ENCODE data around the gene RAB34.

The RAB34 gene

GRCh38 chr17:28717578-28718332 lies at the start of gene RAB34:
TSS of gene RAB34 (minus strand) at chr17:28717868. CDS start at chr17:28717266, 602 bp downstream.
- no peak for DNase-seq (ENCODE audit: low spot score)
- Mint-ChIP-seq H3K4me3 (peak within 1 kb of the TSS; percentile 74), H3K36me3 (ENCODE audit: low read depth) (peaks cover 29% of the 10 kb centered on the region), H3K27me3 (ENCODE audit: low read depth) (peaks cover 29% of the 10 kb centered on the region), H3K4me1 (ENCODE audit: low read depth) (peaks cover 22% of the 10 kb centered on the region), H3K9me3 (no peaks in the 10 kb centered on the region), H3K27ac (peak within 1 kb of the TSS; percentile 74)

- H3K9me3 Mint-ChIP-seq, result no peaks in the 10 kb centered on the region
- H3K36me3 Mint-ChIP-seq (ENCODE audit: low read depth), result peaks cover 9% of the 10 kb centered on the region
- H3K27me3 Mint-ChIP-seq (ENCODE audit: low read depth), result no peaks in the 10 kb centered on the region
- peaks cover 6% of the 10 kb centered on the region for H3K4me1 Mint-ChIP-seq (ENCODE audit: low read depth)
- no peak overlapping the region for H3K27ac Mint-ChIP-seq
- DNase-seq (ENCODE audit: low spot score), result no peak
- H3K4me3 Mint-ChIP-seq, result no peak overlapping the region
These were observed 47.4 kb upstream of the RAB34 start for GRCh38 chr17:28765038-28765437.

GRCh38 chr17:28763804-28764266 lies 46.2 kb upstream of the RAB34 start:
- H3K27ac Mint-ChIP-seq, result no peak overlapping the region
- peaks cover 6% of the 10 kb centered on the region for H3K4me1 Mint-ChIP-seq (ENCODE audit: low read depth)
- DNase-seq (ENCODE audit: low spot score), result peak; percentile 57
- H3K36me3 Mint-ChIP-seq (ENCODE audit: low read depth), result peaks cover 12% of the 10 kb centered on the region
- H3K4me3 Mint-ChIP-seq, result no peak overlapping the region
- H3K9me3 Mint-ChIP-seq, result no peaks in the 10 kb centered on the region
- no peaks in the 10 kb centered on the region for H3K27me3 Mint-ChIP-seq (ENCODE audit: low read depth)

GRCh38 chr17:28763137-28763799 lies 45.6 kb upstream of the RAB34 start:
- peaks cover 12% of the 10 kb centered on the region for H3K36me3 Mint-ChIP-seq (ENCODE audit: low read depth)

GRCh38 chr17:28760601-28761562 lies 43.2 kb upstream of the RAB34 start:
- no peak overlapping the region for H3K27ac Mint-ChIP-seq
- H3K4me1 Mint-ChIP-seq (ENCODE audit: low read depth), result peaks cover 6% of the 10 kb centered on the region
- H3K36me3 Mint-ChIP-seq (ENCODE audit: low read depth), result peaks cover 21% of the 10 kb centered on the region
- no peaks in the 10 kb centered on the region for H3K27me3 Mint-ChIP-seq (ENCODE audit: low read depth)
- no peaks in the 10 kb centered on the region for H3K9me3 Mint-ChIP-seq
- no peak overlapping the region for H3K4me3 Mint-ChIP-seq
- DNase-seq (ENCODE audit: low spot score), result no peak

More at GRCh38 chr17:28763137-28763799, 45.6 kb upstream of the RAB34 start:
- H3K27ac Mint-ChIP-seq, result no peak overlapping the region
- no peak overlapping the region for H3K4me3 Mint-ChIP-seq
- DNase-seq (ENCODE audit: low spot score), result no peak
- peaks cover 6% of the 10 kb centered on the region for H3K4me1 Mint-ChIP-seq (ENCODE audit: low read depth)
- H3K9me3 Mint-ChIP-seq, result no peaks in the 10 kb centered on the region
- no peaks in the 10 kb centered on the region for H3K27me3 Mint-ChIP-seq (ENCODE audit: low read depth)

GRCh38 chr17:28759256-28759865 lies 41.7 kb upstream of the RAB34 start:
- peaks cover 6% of the 10 kb centered on the region for H3K4me1 Mint-ChIP-seq (ENCODE audit: low read depth)
- peaks cover 21% of the 10 kb centered on the region for H3K36me3 Mint-ChIP-seq (ENCODE audit: low read depth)

GRCh38 chr17:28758411-28759121 lies 40.9 kb upstream of the RAB34 start:
- no peak for DNase-seq (ENCODE audit: low spot score)
- H3K9me3 Mint-ChIP-seq, result no peaks in the 10 kb centered on the region
- H3K4me3 Mint-ChIP-seq, result no peak overlapping the region
- peaks cover 4% of the 10 kb centered on the region for H3K4me1 Mint-ChIP-seq (ENCODE audit: low read depth)
- no peaks in the 10 kb centered on the region for H3K27me3 Mint-ChIP-seq (ENCODE audit: low read depth)
- no peak overlapping the region for H3K27ac Mint-ChIP-seq
- peaks cover 18% of the 10 kb centered on the region for H3K36me3 Mint-ChIP-seq (ENCODE audit: low read depth)

More at GRCh38 chr17:28759256-28759865, 41.7 kb upstream of the RAB34 start:
- H3K27ac Mint-ChIP-seq, result no peak overlapping the region
- no peaks in the 10 kb centered on the region for H3K27me3 Mint-ChIP-seq (ENCODE audit: low read depth)
- H3K9me3 Mint-ChIP-seq, result no peaks in the 10 kb centered on the region
- no peak overlapping the region for H3K4me3 Mint-ChIP-seq
- no peak for DNase-seq (ENCODE audit: low spot score)

GRCh38 chr17:28756049-28756804 lies 38.6 kb upstream of the RAB34 start:
- no peaks in the 10 kb centered on the region for H3K4me1 Mint-ChIP-seq (ENCODE audit: low read depth)
- no peak for DNase-seq (ENCODE audit: low spot score)
- H3K27me3 Mint-ChIP-seq (ENCODE audit: low read depth), result no peaks in the 10 kb centered on the region
- H3K9me3 Mint-ChIP-seq, result no peaks in the 10 kb centered on the region
- H3K27ac Mint-ChIP-seq, result no peak overlapping the region
- H3K4me3 Mint-ChIP-seq, result no peak overlapping the region
- H3K36me3 Mint-ChIP-seq (ENCODE audit: low read depth), result peaks cover 14% of the 10 kb centered on the region

GRCh38 chr17:28755486-28755885 lies 37.8 kb upstream of the RAB34 start:
- Mint-ChIP-seq H3K4me1 (ENCODE audit: low read depth) (no peaks in the 10 kb centered on the region), H3K27ac (no peak overlapping the region), H3K36me3 (ENCODE audit: low read depth) (peaks cover 14% of the 10 kb centered on the region), H3K27me3 (ENCODE audit: low read depth) (no peaks in the 10 kb centered on the region), H3K4me3 (no peak overlapping the region), H3K9me3 (no peaks in the 10 kb centered on the region)
- DNase-seq (ENCODE audit: low spot score), result no peak

- no peak for DNase-seq (ENCODE audit: low spot score)
- H3K36me3 Mint-ChIP-seq (ENCODE audit: low read depth), result peaks cover 13% of the 10 kb centered on the region
- H3K4me1 Mint-ChIP-seq (ENCODE audit: low read depth), result peaks cover 2% of the 10 kb centered on the region
- H3K27me3 Mint-ChIP-seq (ENCODE audit: low read depth), result no peaks in the 10 kb centered on the region
- H3K27ac Mint-ChIP-seq, result no peak overlapping the region
- H3K4me3 Mint-ChIP-seq, result no peak overlapping the region
- no peaks in the 10 kb centered on the region for H3K9me3 Mint-ChIP-seq
These were observed 34.1 kb upstream of the RAB34 start for GRCh38 chr17:28751600-28752366.

- no peaks in the 10 kb centered on the region for H3K9me3 Mint-ChIP-seq
- DNase-seq (ENCODE audit: low spot score), result peak; percentile 85
- H3K36me3 Mint-ChIP-seq (ENCODE audit: low read depth), result peaks cover 13% of the 10 kb centered on the region
- H3K27me3 Mint-ChIP-seq (ENCODE audit: low read depth), result no peaks in the 10 kb centered on the region
- H3K27ac Mint-ChIP-seq, result no peak overlapping the region
- no peak overlapping the region for H3K4me3 Mint-ChIP-seq
- H3K4me1 Mint-ChIP-seq (ENCODE audit: low read depth), result peaks cover 8% of the 10 kb centered on the region
These were observed 32.7 kb upstream of the RAB34 start for GRCh38 chr17:28750178-28751047.

Data from T-helper 2 cell treated with Interferon-gamma antibody and Interleukin-4, amounts not matched to agents 5 μg/mL and 100 μg/mL, for 36 hours (primary cell).